NCI-H1092 treated with DMSO at 0.1 percent for 48 hours (cell line): ENCODE data around the gene LMAN2L.
A peak's percentile ranks its signal among the peaks of the same experiment; 100 is the strongest.

Source experiments
- DNase-seq: peaks from one replicate; lab custom pipeline; 2025; lab: John Stamatoyannopoulos, UW

LMAN2L gene

DNA sequence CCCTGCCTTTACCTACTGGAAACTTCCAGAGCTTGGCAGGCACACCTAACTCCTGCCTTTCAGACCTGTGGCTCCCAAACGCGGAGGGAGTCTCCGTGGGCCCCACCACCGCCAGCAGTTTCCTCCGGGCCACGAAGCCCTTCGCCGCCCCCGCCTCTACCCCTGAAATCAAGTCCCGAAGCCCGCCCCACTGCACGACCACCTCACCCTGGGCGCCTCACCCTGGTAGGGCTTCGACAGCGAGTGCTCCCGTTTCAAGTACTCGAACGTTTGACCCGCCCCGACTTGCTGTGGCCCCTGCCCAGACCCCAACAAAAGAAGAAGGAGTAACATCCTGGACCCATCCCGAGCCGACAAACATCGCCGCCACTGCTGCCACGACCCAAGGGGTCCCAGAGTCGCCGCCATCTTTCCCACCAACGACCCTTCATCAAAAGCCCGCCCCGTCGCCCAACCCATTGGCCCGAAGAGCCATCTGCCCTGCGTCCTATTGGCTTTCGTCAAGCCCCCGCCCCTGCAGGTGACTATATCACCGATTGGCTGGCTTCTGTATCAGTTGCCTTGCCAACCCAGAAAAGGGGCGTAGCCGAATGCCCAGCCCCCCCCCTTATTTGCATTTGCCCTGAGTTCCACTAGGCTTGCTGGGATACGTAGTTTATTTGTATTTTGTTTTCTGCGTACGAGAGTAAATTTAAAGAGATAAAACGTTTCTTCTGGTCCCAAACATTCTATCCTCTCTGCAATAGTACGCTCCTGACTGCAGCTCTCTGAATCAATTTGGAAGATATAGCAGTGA is at the start of gene LMAN2L:
TSS of gene LMAN2L (minus strand) at position 432 of the 796 bp plus-strand sequence. CDS start at position 408, 24 bp downstream.
- DNase-seq = peak; percentile 93

- no peak for DNase-seq
Measured at GRCh38 chr2:96789245-96789617, 49.4 kb upstream of the LMAN2L start.

DNA sequence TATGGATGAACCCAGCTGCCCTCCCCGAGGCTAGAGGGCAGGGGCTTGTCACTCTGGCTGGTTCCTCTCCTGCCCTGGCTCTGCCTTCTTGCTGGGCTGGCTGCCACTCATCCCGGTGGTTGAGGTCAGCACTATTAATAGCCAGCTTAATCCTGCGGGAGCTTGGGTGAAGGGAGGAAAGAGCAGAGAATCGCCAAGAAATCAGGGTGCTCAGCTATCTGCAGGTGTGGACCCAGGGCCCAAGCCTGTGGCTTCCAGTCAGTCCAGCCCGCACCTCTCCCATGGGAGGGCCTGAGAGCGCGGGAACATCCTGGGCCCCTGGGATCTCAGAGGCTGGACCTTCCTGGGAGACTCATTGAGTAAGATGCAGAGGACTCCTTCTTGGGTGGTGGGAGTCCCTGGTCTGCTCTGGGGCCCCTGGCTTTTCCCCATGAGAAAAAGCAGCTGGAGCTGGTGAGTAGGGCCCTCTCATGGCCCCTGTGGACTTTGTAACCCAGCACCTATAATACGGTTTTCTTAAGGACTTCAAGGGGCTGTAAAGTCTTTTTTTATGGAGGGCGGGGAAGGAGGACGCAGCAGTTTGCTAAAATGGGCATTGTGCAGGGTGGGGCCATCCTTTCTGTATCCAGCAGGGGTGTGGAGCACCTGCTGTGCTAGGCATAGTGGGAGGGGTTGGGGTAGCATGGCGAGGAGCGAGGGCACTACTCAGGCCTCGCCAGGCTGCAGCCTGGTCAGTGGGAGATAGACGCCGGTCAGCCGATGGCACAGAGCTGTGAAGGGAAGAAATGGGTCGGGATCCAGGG is 48.8 kb upstream of the LMAN2L start:
- DNase-seq = no peak

DNA sequence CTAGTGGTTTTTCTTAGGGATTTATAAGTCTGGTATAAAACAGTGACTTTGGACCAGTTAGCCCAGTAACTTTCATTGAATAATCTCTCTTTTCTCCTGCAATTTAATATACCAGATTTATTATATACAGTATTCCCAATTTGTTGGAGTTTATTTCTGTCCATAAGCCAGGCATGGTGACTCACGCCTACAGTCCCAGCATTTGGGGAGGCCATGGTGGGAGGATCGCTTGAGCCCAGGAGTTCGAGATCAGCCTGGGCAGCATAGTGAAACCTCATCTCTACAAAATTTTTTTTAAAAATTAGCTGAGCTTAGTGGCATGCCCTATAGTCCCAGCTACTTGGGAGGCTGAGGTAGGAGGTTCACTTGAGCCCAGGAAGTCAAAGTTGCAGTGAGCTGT is 47.5 kb upstream of the LMAN2L start:
- no peak for DNase-seq

GRCh38 chr2:96783388-96783787 is 43.5 kb upstream of the LMAN2L start:
- no peak for DNase-seq

DNA sequence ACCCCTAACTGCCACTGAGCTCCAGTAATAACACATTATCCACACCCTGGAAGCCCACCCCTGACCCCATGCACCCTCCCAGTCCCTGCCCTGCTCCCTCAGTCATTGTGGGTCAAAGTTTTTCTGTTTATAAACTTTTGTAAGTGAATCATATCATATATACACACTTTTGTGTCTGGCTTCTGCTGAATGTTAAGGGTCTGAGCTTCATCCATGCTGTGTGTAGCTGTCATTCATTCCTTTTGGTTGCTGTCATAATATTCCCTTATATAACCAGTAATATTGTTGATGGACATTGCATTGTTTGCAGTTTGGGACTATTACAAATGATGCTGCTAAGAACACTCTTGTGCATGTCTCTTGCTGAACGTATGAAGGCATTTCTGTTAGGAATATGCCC is 35.3 kb upstream of the LMAN2L start:
- no peak for DNase-seq

- no peak for DNase-seq
Measured at GRCh38 chr2:96773922-96774321, 34.1 kb upstream of the LMAN2L start.

DNA sequence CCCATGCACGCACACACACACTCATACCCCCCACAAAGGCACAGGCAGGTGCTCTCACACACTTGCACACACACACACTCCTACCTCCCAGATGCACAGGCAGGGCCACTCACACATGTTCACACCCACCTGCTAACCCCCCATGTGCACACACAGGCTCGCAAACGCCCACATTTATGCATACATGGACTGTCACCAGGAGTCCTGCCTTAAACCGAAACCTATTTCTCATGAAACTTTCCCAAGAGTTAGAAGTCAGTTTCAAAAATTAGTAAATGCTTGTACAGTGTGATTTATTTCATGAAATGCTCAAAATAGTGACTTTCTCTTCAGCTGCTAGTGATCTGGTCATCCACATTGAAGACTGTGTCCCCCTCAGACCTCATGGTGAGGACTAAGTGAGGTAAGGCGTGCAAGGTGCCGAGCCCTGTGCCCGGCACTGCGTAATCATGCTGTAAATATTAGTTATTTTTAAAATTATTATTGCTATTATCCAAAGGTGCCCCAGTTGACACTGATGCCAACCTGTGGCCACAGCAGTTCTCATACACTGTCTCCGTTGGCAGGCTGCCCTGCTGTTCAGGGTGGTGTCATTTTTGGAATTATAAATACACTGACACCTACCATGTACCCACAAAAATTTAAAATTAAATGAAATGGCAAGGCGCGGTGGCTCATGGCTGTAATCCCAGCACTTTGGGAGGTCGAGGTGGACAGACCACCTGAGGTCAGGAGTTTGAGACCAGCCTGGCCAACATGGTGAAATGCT is 33.2 kb upstream of the LMAN2L start:
- DNase-seq = no peak

DNA sequence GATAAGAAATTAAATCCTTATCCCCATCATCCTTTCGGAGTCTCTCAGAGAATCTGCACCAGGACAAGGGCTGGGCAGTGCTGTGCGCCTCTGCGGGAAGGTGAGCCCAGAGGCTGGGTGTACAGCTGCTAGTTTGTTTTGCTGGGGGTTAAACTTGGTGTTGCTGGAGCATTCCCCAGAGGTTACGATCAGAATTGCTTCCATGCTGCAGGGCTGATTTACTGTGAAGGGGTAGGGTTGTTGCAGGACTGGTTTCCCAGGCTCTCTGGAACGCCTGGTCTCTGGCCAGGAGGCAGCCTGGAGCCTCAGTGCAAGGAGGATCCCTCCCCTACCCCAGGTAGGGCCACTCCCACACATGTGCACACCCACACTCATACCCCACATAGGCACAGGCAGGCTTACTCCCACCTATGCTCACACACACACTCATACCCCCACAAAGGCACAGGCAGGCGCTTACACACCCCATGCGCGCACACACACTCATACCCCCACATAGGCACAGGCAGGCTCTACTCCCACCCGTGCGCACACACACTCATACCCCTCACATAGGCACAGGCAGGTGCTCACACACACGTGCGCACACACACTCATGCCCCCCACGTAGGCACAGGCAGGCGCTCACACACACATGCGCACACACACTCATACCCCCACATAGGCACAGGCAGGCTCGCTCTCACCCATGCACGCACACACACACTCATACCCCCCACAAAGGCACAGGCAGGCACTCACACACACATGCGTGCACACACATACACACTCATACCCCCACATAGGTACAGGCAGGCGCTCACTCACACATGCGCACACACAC is 32.1 kb upstream of the LMAN2L start:
- DNase-seq = no peak

DNA sequence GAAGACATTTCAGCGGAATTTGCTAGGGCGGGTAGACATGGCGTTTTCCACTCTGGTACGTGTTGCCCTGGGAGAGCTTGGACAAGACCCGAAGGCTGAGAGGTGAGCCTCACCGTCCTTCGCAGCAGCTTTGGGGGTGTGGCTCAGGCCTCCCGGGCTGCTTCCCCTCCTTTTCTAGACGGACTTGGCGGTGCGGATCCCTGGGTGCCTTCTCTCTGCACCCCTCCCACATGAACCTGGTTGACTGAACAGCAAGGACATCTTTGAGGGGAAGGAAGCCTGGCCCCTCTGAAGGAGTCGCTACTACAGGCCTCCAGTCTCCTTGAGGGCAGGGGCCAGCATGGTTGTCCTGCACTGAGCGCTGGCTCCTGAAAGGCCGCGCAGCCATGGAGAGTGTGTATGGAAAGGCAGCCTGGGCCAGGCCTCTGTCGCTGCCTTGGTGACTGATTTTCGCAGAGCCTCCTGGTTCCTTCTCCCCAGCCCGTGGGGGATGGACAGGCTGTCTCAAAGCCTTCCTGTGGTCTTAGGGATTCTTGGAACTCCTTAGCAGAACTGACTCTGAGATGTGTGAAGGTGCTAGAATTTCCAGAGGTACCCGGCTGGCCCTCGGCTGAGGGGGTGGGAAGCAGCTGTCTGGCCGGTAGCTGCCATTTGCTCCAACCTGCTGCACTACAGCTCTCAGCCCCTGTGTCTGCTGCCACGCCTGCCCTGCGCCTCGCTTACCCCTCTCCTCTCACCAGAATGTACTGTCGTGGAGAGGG is 30.8 kb upstream of the LMAN2L start:
- no peak for DNase-seq

- no peak for DNase-seq
Measured at GRCh38 chr2:96769814-96770213, 29.9 kb upstream of the LMAN2L start.

GRCh38 chr2:96768083-96768561 is 28.3 kb upstream of the LMAN2L start:
- no peak for DNase-seq

- DNase-seq = no peak
Measured at GRCh38 chr2:96767135-96767871, 27.4 kb upstream of the LMAN2L start.

- DNase-seq = no peak
Measured at GRCh38 chr2:96764253-96764637, 24.4 kb upstream of the LMAN2L start.

DNA sequence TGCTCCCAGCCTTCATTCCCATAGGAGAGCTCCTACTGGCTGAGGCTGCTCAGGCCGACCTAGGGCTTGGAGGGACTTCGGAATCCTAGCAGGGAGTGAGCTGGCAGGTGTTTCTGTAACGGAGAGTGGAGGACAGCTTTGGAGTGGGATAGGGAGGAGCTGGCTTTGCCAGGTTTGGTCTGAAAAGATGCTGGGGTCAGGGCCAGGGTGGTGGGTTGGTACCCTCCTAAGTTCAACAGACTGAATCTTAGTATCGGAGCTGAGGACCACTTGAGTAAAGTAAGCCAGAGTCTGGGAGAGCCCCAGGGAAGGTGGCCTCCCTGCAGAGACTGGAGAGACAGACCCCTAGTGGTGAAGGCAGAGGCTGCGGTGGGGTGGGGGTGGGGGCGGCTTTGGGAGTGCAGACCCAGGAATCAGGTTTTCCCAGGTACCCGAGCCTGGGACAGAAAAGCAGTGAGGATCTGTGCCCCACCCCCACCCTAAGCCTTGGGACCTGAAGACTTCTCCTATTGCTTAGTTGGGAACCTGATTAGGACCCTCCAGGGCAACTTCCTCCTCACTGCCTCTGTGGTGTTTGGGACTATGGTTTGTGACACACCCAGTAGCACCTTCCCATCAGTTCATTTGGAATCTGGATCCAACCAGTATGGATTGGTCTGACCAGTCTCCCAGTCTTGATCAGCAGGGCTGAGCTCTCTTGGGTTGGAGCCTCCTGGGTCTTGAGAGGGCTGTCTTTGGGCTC is 23.8 kb upstream of the LMAN2L start:
- DNase-seq = peak; percentile 5

DNA sequence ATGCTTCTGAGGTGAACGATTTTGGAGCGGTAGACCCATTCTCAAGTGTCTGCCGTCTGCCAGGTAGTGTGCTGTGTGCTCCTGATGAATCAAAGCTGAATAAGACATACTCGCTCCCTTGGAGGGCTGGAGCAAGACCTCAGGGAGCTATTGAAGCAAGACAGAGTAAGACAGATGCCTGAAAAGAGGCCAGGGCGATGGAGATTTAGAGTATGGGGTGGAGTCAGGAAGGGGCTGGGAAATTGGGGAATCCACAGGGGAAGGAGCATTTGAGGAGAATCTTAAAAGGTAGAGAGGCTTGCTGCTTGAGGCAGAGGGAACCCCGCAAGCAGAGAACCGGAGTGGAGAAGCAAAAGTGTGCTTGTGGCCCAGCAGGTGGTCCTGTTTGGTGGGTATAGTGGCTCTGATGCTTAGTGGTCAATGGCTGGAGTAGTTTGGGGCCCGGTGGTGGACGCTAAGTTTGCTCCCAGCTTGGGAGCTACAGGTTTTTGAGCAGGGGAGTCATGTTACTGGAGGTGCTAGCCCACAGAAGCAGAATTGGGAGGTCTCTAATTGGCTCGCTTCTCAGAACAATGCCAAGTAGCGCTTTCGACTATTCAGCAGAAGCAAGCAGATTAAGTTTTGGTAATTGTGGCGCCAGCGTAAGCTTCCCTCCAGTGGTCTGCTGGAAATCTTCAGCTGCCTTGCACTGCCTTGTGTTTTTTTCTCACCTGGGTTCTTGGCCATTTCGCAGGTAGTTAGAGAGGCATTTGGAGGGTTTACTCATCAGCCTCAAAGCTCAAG is 22.9 kb upstream of the LMAN2L start:
- no peak for DNase-seq

DNA sequence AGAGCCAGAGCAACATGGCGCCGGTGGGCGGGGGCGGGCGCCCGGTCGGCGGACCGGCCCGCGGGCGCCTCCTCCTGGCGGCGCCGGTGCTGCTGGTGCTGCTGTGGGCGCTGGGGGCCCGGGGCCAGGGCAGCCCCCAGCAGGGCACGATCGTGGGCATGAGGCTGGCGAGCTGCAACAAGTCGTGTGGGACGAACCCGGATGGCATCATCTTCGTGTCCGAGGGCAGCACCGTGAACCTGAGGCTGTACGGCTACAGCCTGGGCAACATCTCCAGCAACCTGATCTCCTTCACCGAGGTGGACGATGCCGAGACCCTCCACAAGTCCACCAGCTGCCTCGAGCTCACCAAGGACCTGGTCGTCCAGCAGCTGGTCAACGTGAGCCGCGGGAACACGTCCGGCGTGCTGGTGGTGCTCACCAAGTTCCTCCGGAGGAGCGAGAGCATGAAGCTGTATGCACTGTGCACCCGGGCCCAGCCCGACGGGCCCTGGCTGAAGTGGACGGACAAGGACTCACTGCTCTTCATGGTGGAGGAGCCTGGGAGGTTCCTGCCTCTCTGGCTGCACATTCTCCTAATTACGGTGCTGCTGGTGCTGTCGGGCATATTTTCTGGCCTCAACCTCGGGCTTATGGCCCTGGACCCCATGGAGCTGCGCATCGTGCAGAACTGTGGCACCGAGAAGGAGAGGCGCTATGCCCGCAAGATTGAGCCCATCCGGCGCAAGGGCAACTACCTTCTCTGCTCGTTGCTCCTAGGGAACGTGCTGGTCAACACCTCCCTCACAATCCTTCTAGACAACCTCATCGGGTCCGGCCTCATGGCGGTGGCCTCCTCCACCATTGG is 21.3 kb upstream of the LMAN2L start:
- peak; percentile 47 for DNase-seq
